GM19372 (cell line): ENCODE measurements around the gene CTIF.

ENCODE experiments used
- ATAC-seq: cut with Tn5 transposase; IDR thresholded peaks from one replicate; pipeline ENCODE4 v1.9.1; 2021; ENCODE audit warnings: mild to moderate bottlenecking, low read depth, moderate library complexity; ENCODE audit not compliant: unreplicated experiment

The CTIF gene

DNA sequence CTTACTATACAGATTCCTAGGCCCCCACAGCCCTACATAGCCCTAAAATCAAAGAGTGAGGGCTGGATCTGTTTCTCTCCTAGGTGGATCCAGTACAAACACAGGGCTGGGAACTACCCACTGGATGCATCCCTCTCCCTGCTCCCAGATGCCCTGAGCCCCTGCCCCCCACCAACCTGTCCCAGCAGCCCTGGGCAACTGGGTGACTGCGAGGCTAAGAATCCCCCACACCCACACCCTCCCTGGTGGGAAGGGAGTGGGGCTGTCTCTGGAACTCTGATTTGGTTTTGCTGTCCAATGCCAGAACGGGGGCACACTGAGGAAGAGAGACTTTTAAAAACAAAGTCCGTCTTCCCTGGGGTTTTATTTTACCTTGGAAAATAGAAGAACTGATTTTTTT, 298.8 kb downstream of the CTIF start:
- no peak for ATAC-seq

GRCh38 chr18:48838166-48838775, 299.4 kb downstream of the CTIF start:
- no peak for ATAC-seq

DNA sequence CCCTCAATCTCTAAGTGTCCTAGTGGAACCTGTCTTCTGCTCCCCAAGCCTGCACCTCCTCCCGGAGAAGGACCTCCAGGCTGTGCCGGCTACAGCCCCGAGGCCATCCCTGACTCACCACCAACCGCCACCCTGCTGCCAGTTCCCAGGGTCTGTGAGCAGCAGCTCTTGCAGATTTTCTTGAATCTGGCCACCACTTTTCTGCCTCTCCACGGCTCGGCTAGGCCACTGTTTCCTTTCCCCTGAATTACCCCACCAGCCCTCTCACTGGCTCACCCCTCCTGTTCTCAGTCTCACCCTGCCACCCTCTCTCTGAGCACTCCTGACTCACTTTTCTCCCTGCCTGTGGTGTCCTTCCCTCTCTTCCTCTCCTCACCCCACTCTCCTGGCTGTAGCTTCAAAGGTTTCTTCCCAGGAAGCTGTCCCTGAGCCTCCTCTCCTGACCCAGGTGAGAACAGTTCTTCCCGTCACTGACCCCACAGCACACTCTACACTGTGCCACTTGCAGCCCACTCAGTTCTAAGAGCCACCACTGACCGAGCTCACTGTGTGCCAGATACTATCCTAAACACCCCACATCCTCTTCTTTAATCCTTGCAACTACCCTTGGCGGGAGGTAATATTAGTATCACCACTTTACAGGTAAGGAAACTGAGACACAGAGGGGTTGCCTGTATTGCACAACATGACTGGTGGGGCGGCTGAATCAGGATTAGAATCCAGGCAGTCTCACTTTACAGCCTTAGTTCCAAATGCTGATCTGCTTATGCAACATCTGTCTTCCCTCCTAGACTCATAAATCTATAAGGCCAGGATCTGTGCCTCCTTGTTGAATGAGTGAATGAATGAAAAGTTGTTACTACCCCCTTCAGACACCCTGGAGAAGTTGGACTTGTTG, 300.3 kb downstream of the CTIF start:
- ATAC-seq = no peak

GRCh38 chr18:48839819-48840490, 301.1 kb downstream of the CTIF start:
- no peak for ATAC-seq

GRCh38 chr18:48840491-48840877, 301.7 kb downstream of the CTIF start:
- ATAC-seq = no peak

GRCh38 chr18:48841381-48842258, 302.8 kb downstream of the CTIF start:
- no peak for ATAC-seq

- no peak for ATAC-seq
Observed at GRCh38 chr18:48842259-48843061, 303.6 kb downstream of the CTIF start.

GRCh38 chr18:48843162-48843561, 304.3 kb downstream of the CTIF start:
- ATAC-seq = no peak

- ATAC-seq = no peak
Observed at GRCh38 chr18:48843596-48843995, 304.8 kb downstream of the CTIF start.

DNA sequence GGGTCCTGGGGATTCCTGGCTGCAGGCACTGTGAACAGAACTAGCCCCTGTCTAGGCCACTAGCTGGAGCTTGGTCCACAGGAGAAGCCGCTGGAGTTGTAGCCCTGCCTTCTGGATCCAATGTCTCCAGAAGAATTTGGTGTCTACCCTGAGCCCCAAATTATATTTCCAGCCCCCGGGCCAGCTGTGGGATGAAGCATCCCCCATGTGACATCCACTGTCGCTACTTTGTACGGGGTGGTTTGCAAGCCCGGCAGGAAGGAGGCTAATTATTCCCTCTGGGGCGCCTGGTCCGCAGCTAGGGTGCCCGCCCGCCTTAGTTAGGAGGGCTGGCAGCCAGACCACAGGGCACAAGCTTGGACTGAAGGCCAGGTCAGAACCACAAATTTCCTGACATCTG, 305.4 kb downstream of the CTIF start:
- no peak for ATAC-seq

- no peak for ATAC-seq
Observed at GRCh38 chr18:48845174-48845573, 306.3 kb downstream of the CTIF start.

- ATAC-seq = no peak
Observed at GRCh38 chr18:48846423-48846932, 307.6 kb downstream of the CTIF start.

DNA sequence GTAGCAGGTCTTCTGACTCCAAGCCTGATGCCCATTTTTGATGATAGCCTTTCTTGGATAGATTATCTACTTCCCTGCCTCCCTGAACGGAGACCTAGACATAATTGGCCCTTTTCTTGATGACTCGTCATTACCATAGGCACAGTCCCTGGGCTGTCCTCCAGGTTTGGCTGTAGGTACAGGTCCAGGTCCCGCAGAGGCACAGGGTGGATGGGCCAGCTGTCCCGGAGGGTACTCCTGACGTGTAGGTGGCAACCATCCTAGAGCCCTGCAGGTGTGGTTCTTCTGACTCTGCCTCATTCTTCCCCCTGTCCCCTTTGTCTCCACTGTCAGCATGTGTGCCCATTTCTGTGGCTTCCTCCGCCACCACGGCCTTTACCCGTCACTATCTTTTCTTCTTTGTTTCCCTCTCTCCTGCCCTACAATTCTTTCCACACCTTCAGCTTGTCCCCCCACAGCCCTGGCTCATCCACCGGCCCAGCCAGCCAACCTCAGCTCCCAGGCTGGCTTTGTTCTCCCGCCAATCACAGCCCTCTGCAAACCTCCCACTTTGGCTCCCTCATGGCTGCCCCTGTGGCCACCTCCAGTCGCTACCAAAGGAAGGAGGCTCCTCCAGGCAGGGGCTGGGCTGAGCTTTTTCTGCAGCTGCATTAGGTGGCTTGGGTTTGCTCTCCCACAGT, 309.1 kb downstream of the CTIF start:
- no peak for ATAC-seq

DNA sequence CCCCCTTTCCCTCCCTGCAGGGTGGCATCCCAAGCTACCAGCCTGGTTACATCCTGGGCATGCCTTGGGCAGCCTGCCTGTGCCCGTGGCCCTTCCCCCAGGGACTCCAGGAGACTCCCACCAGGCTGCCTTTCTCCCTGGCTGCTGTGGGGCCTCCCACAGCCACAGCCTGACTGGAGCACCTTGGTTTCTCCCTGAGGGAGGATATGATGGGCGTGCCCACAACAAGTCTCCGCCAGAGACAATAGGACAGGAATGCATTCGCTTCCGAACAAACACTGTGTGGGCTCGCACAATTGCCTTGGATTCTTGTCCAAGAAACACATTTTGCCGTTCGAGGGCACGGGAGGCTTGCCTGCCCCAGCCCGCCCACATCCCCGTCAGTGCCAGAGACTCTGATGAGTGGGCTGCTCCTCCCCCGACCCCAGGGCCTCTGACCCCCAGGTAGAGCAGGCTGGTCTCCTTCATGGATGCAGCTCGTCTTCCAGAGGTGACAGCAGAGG, 309.9 kb downstream of the CTIF start:
- ATAC-seq = no peak

DNA sequence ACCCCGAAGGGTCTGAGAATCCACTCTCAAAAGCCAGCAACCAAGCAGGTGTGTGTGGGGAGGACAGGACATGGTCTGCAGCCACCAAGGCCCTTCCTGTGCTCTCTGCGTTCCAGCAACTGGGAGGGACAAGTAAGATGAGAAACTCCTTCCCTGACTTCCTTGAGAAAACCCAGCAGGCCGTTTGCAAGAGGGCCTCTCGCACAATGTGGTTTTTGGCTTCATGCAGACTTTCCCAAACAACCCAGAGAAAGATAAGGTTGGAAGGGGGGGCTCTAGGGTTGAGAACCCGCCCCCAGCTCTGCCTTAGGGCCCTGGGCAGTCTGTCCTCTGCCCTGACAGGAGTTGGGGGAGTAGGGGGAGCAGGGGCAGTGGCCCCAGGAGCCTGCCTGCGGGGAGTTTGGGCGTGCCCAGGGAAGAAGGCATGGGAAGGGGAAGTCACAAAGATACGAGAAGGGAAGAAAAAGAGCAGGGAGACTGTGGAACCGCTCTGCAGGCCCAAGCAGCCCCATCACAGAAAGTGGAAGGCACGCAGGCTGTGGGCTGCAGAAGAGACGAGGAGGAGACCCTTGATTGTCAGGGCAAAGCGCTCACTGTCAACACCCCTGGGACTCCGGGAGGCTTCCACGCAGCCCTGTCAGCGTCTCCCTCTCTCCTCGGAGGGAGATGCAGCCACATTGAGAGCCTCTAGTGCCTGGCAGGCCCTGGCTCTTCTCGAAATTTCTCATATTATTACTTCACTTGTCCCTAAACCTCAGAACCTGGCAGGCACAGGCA, 312.2 kb downstream of the CTIF start:
- no peak for ATAC-seq

GRCh38 chr18:48851599-48851960, 312.7 kb downstream of the CTIF start:
- no peak for ATAC-seq

GRCh38 chr18:48852292-48852691, 313.5 kb downstream of the CTIF start:
- no peak for ATAC-seq

- no peak for ATAC-seq
Observed at GRCh38 chr18:48852794-48853193, 314.0 kb downstream of the CTIF start.
